IMR-90 (cell line): Measurements from ENCODE around the gene SUPT3H.

Source experiments
- BHLHE40 ChIP-seq: fragments of 150-350 bp; IDR thresholded peaks from 2 replicates; pipeline ENCODE4 v1.6.1; 2016; ENCODE audit warnings: mild to moderate bottlenecking, low read depth, low read length
- FOS ChIP-seq: fragments of 150-350 bp; IDR thresholded peaks from 2 replicates; pipeline ENCODE4 v1.6.1; 2016; ENCODE audit warnings: low read depth, low read length
- MAFK ChIP-seq: IDR thresholded peaks from 2 replicates; pipeline ENCODE4 v1.6.1; 2012; ENCODE audit warnings: low read depth, low read length, improper control_type of control experiment
- MAZ ChIP-seq: IDR thresholded peaks from 2 replicates; pipeline ENCODE4 v1.6.1; 2012; ENCODE audit warnings: low read depth, mild to moderate bottlenecking, low read length, improper control_type of control experiment, moderate library complexity, borderline replicate concordance
- MXI1 ChIP-seq: IDR thresholded peaks from 2 replicates; pipeline ENCODE4 v1.6.1; 2012; ENCODE audit warnings: low read depth, mild to moderate bottlenecking, low read length, moderate library complexity, borderline replicate concordance
- POLR2A ChIP-seq: IDR thresholded peaks from 2 replicates; pipeline ENCODE4 v1.6.1; 2012; ENCODE audit warnings: mild to moderate bottlenecking, low read depth, low read length
- RAD21 ChIP-seq: IDR thresholded peaks from 2 replicates; pipeline ENCODE4 v1.6.1; 2012; ENCODE audit warnings: low read length, improper control_type of control experiment
- RCOR1 ChIP-seq: IDR thresholded peaks from 2 replicates; pipeline ENCODE4 v1.6.1; 2012; ENCODE audit warnings: mild to moderate bottlenecking, low read length, improper control_type of control experiment; ENCODE audit not compliant: insufficient replicate concordance
- RFX5 ChIP-seq: IDR thresholded peaks from 2 replicates; pipeline ENCODE4 v1.8.0; 2012; ENCODE audit warnings: low read depth, mild to moderate bottlenecking, low read length, moderate library complexity
- SMC3 ChIP-seq: fragments of 150-350 bp; IDR thresholded peaks from 2 replicates; pipeline ENCODE4 v1.6.1; 2016; ENCODE audit warnings: low read depth, mild to moderate bottlenecking, antibody characterized with exemption, low read length, moderate library complexity
- TF ChIP-seq, protein P1 (sequence below): conservative IDR thresholded peaks from 2 replicates; pipeline ENCODE4 v1.5.1; 2012; ENCODE audit warnings: mild to moderate bottlenecking, low read depth, low read length, improper control_type of control experiment
- TF ChIP-seq, protein P2 (sequence below): fragments of 150-350 bp; IDR thresholded peaks from 2 replicates; pipeline ENCODE4 v1.6.1; 2016; ENCODE audit warnings: low read depth, mild to moderate bottlenecking, low read length, moderate library complexity, borderline replicate concordance
- TF ChIP-seq, protein P3 (sequence below): fragments of 150-350 bp; IDR thresholded peaks from 2 replicates; pipeline ENCODE4 v1.6.1; 2017; ENCODE audit warnings: mild to moderate bottlenecking, antibody characterized with exemption, low read length, low read depth

DNA sequence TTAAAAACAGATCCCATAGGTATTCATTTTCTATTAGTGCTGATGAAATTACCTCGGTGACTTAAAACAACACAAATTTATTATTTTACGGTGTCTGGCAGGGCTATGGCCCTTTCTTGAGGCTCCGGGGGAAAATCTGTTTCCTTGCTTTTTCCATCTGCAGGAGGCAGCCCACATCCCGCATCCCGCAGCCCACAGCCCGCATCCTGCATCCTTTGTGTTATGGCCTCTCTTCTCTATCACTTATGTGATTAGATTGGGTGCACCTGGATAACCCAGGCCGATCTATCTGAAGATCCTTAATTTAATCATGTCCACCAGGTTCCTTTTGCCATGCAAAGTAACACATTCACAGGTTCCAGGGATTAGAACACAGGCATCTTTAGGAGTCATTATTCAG, 582.4 kb downstream of the SUPT3H start:
- TF ChIP-seq, protein P1, sequence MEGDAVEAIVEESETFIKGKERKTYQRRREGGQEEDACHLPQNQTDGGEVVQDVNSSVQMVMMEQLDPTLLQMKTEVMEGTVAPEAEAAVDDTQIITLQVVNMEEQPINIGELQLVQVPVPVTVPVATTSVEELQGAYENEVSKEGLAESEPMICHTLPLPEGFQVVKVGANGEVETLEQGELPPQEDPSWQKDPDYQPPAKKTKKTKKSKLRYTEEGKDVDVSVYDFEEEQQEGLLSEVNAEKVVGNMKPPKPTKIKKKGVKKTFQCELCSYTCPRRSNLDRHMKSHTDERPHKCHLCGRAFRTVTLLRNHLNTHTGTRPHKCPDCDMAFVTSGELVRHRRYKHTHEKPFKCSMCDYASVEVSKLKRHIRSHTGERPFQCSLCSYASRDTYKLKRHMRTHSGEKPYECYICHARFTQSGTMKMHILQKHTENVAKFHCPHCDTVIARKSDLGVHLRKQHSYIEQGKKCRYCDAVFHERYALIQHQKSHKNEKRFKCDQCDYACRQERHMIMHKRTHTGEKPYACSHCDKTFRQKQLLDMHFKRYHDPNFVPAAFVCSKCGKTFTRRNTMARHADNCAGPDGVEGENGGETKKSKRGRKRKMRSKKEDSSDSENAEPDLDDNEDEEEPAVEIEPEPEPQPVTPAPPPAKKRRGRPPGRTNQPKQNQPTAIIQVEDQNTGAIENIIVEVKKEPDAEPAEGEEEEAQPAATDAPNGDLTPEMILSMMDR: no peak
- TF ChIP-seq RFX5 (no peak), RAD21 (no peak), POLR2A (no peak), RCOR1 (no peak), BHLHE40 (no peak), MXI1 (no peak), FOS (no peak), SMC3 (no peak), MAZ (no peak), MAFK (no peak)
- TF ChIP-seq, protein P2, sequence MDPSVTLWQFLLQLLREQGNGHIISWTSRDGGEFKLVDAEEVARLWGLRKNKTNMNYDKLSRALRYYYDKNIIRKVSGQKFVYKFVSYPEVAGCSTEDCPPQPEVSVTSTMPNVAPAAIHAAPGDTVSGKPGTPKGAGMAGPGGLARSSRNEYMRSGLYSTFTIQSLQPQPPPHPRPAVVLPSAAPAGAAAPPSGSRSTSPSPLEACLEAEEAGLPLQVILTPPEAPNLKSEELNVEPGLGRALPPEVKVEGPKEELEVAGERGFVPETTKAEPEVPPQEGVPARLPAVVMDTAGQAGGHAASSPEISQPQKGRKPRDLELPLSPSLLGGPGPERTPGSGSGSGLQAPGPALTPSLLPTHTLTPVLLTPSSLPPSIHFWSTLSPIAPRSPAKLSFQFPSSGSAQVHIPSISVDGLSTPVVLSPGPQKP: no peak
- TF ChIP-seq, protein P3, sequence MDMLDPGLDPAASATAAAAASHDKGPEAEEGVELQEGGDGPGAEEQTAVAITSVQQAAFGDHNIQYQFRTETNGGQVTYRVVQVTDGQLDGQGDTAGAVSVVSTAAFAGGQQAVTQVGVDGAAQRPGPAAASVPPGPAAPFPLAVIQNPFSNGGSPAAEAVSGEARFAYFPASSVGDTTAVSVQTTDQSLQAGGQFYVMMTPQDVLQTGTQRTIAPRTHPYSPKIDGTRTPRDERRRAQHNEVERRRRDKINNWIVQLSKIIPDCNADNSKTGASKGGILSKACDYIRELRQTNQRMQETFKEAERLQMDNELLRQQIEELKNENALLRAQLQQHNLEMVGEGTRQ: no peak
